WERI-Rb-1 (cell line): ENCODE measurements around the gene WDR87.

Experiments
- DNase-seq: peaks from one replicate; pipeline ENCODE4 v3.0.0-alpha.2; 2020
- H3K27ac ChIP-seq: fragments of 250-450 bp; sonication (Bioruptor Pico); 2 replicates; pipeline ENCODE4 v1.5.1; 2020; ENCODE audit warnings: mild to moderate bottlenecking, moderate library complexity
- H3K27me3 ChIP-seq: fragments of 250-450 bp; sonication (Bioruptor Pico); 2 replicates; pipeline ENCODE4 v1.5.1; 2021; ENCODE audit warnings: mild to moderate bottlenecking, low read depth, moderate library complexity; ENCODE audit not compliant: insufficient read depth, severe bottlenecking
- H3K36me3 ChIP-seq: fragments of 250-450 bp; sonication (Bioruptor Pico); 2 replicates; pipeline ENCODE4 v1.5.1; 2020; ENCODE audit warnings: mild to moderate bottlenecking, moderate library complexity
- H3K4me3 ChIP-seq: 2 replicates; pipeline ENCODE4 v1.5.1; 2011; ENCODE audit warnings: low read depth, mild to moderate bottlenecking, control low read depth, low read length
- H3K9me3 ChIP-seq: fragments of 250-450 bp; sonication (Bioruptor Pico); 2 replicates; pipeline ENCODE4 v1.5.1; 2021; ENCODE audit warnings: mild to moderate bottlenecking, moderate library complexity; ENCODE audit not compliant: severe bottlenecking
- TF ChIP-seq, protein P1 (sequence below): IDR thresholded peaks from 2 replicates; pipeline ENCODE4 v1.5.1; 2011; ENCODE audit warnings: low read depth, mild to moderate bottlenecking, control low read depth, inconsistent platforms, low read length

The WDR87 gene

GRCh38 chr19:37942516-37942902 is 36.1 kb upstream of the WDR87 start:
- no peaks in the 10 kb centered on the region for H3K27me3 ChIP-seq
- DNase-seq = no peak
- H3K36me3 ChIP-seq = peaks cover 3% of the 10 kb centered on the region; the same call in 1 of the 2 replicates
- H3K27ac ChIP-seq = no peak overlapping the region
- no peaks in the 10 kb centered on the region for H3K9me3 ChIP-seq
- TF ChIP-seq, protein P1, sequence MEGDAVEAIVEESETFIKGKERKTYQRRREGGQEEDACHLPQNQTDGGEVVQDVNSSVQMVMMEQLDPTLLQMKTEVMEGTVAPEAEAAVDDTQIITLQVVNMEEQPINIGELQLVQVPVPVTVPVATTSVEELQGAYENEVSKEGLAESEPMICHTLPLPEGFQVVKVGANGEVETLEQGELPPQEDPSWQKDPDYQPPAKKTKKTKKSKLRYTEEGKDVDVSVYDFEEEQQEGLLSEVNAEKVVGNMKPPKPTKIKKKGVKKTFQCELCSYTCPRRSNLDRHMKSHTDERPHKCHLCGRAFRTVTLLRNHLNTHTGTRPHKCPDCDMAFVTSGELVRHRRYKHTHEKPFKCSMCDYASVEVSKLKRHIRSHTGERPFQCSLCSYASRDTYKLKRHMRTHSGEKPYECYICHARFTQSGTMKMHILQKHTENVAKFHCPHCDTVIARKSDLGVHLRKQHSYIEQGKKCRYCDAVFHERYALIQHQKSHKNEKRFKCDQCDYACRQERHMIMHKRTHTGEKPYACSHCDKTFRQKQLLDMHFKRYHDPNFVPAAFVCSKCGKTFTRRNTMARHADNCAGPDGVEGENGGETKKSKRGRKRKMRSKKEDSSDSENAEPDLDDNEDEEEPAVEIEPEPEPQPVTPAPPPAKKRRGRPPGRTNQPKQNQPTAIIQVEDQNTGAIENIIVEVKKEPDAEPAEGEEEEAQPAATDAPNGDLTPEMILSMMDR = no peak
- no peak overlapping the region for H3K4me3 ChIP-seq

GRCh38 chr19:37941782-37942515 is 35.6 kb upstream of the WDR87 start:
- no peak overlapping the region for H3K4me3 ChIP-seq
- TF ChIP-seq, protein P1 = no peak
- no peaks in the 10 kb centered on the region for H3K27me3 ChIP-seq
- DNase-seq = no peak
- no peak overlapping the region for H3K27ac ChIP-seq
- H3K36me3 ChIP-seq = peaks cover 3% of the 10 kb centered on the region; the same call in 1 of the 2 replicates
- H3K9me3 ChIP-seq = no peaks in the 10 kb centered on the region

- no peaks in the 10 kb centered on the region for H3K27me3 ChIP-seq
- TF ChIP-seq, protein P1 = no peak
- peaks cover 3% of the 10 kb centered on the region; the same call in 1 of the 2 replicates for H3K36me3 ChIP-seq
- H3K27ac ChIP-seq = no peak overlapping the region
- H3K9me3 ChIP-seq = peaks cover 4% of the 10 kb centered on the region
- H3K4me3 ChIP-seq = no peak overlapping the region
- DNase-seq = no peak
These were observed 32.0 kb upstream of the WDR87 start for GRCh38 chr19:37938353-37938752.

- no peak overlapping the region for H3K4me3 ChIP-seq
- H3K27ac ChIP-seq = no peak overlapping the region
- peaks cover 3% of the 10 kb centered on the region; the same call in 1 of the 2 replicates for H3K36me3 ChIP-seq
- TF ChIP-seq, protein P1 = no peak
- H3K27me3 ChIP-seq = no peaks in the 10 kb centered on the region
- DNase-seq = no peak
- H3K9me3 ChIP-seq = peaks cover 4% of the 10 kb centered on the region
These were observed 30.5 kb upstream of the WDR87 start for GRCh38 chr19:37936886-37937285.

DNA sequence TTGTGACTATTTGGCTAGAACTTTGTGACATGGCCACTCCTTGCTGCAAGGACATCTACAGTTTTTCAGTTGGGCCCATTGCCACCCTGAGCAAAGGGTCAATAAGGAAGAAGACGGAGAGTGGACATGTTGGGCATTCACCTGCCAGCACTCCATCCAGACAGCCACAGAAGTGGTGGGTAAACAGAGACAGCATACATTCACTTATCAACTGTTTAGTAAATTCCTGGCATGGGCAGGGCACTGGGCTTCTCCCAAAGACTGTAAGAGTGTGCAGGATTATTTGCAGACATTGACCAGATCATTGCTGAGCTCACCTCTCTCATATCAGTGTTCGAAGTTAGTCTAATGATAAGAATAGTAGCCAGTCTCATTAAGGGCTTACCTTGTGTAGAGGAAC is 29.8 kb upstream of the WDR87 start:
- H3K36me3 ChIP-seq = peaks cover 3% of the 10 kb centered on the region
- H3K9me3 ChIP-seq = peaks cover 4% of the 10 kb centered on the region
- H3K27ac ChIP-seq = no peak overlapping the region
- DNase-seq = no peak
- TF ChIP-seq, protein P1 = no peak
- no peak overlapping the region for H3K4me3 ChIP-seq
- H3K27me3 ChIP-seq = no peaks in the 10 kb centered on the region

DNA sequence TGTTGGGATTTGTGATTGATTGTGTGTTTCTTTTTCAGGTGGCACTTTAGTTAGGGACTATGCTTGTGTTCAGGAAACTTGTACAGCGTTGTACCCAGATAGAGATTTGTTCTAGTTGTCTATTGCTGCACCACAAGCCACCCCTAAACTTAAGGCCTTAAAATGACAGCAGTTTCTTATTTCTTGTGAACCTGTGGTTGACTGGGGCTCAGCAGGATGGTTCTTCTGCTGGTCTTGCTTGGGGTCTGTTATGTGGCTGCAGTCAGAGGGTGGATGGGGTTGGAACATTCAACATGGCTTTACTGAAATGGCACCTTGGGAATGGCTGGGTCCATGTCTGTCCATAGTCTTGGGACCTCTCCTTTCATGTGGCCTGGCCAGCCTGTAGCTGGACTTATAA is 28.9 kb upstream of the WDR87 start:
- Histone ChIP-seq H3K27ac (no peak overlapping the region), H3K9me3 (peaks cover 4% of the 10 kb centered on the region), H3K4me3 (no peak overlapping the region), H3K27me3 (no peaks in the 10 kb centered on the region), H3K36me3 (peaks cover 6% of the 10 kb centered on the region)
- TF ChIP-seq, protein P1 = no peak
- DNase-seq = no peak
